H9 (cell line): ENCODE results near the gene OR9G1. TPM values are rescaled to one million over a fixed set of nuclear protein-coding genes. Genes with fewer than 3 reads are reported as not detected.

Experiments
- DNase-seq: peaks from one replicate; pipeline ENCODE4 v3.0.0-alpha.2; 2017
- H2AFZ ChIP-seq: one replicate; pipeline ENCODE4 v1.6.1; 2013; ENCODE audit warnings: mild to moderate bottlenecking, low read length, control low read depth, moderate library complexity
- H2AK5ac ChIP-seq: 2 replicates; pipeline ENCODE4 v1.6.1; 2013; ENCODE audit warnings: low read length, control low read depth, mixed read lengths; ENCODE audit not compliant: insufficient read length
- H2BK120ac ChIP-seq: one replicate; pipeline ENCODE4 v1.6.1; 2013; ENCODE audit warnings: low read depth, mild to moderate bottlenecking, low read length, control low read depth, inconsistent platforms; ENCODE audit not compliant: poor library complexity, severe bottlenecking
- H2BK12ac ChIP-seq: 2 replicates; pipeline ENCODE4 v1.6.1; 2013; ENCODE audit warnings: low read length, control low read depth, mixed read lengths, low read depth; ENCODE audit not compliant: insufficient read length
- H2BK15ac ChIP-seq: 2 replicates; pipeline ENCODE4 v1.6.1; 2013; ENCODE audit warnings: low read depth, low read length, control low read depth
- H2BK20ac ChIP-seq: one replicate; pipeline ENCODE4 v1.6.1; 2013; ENCODE audit warnings: low read depth, mild to moderate bottlenecking, low read length, control low read depth, inconsistent platforms; ENCODE audit not compliant: poor library complexity, severe bottlenecking
- H2BK5ac ChIP-seq: 2 replicates; pipeline ENCODE4 v1.6.1; 2013; ENCODE audit warnings: low read length, control low read depth, mixed read lengths; ENCODE audit not compliant: insufficient read length
- H3K14ac ChIP-seq: 2 replicates; pipeline ENCODE4 v1.6.1; 2013; ENCODE audit warnings: low read length, control low read depth; ENCODE audit not compliant: insufficient read depth
- H3K18ac ChIP-seq: 2 replicates; pipeline ENCODE4 v1.6.1; 2013; ENCODE audit warnings: low read depth, mild to moderate bottlenecking, mixed read lengths, low read length, control low read depth; ENCODE audit not compliant: insufficient read length
- H3K23ac ChIP-seq: 2 replicates; pipeline ENCODE4 v1.6.1; 2013; ENCODE audit warnings: low read length, control low read depth, mixed read lengths, low read depth; ENCODE audit not compliant: insufficient read length
- H3K23me2 ChIP-seq: 2 replicates; pipeline ENCODE4 v1.6.1; 2013; ENCODE audit warnings: low read depth, mild to moderate bottlenecking, mixed read lengths, low read length, control low read depth; ENCODE audit not compliant: insufficient read length, poor library complexity, severe bottlenecking
- H3K27ac ChIP-seq: 2 replicates; pipeline ENCODE4 v1.5.1; 2013; ENCODE audit warnings: low read length, control low read depth, mixed read lengths, low read depth; ENCODE audit not compliant: insufficient read length
- H3K27me3 ChIP-seq: 2 replicates; pipeline ENCODE4 v1.6.1; 2013; ENCODE audit warnings: low read length, control low read depth, inconsistent platforms; ENCODE audit not compliant: insufficient read depth
- H3K4ac ChIP-seq: 2 replicates; pipeline ENCODE4 v1.6.1; 2013; ENCODE audit warnings: low read depth, mild to moderate bottlenecking, control low read depth, inconsistent platforms, low read length, moderate library complexity
- H3K4me1 ChIP-seq: 2 replicates; pipeline ENCODE4 v1.6.1; 2013; ENCODE audit warnings: low read length, control low read depth, inconsistent platforms; ENCODE audit not compliant: insufficient read depth
- H3K4me2 ChIP-seq: 2 replicates; pipeline ENCODE4 v1.6.1; 2013; ENCODE audit warnings: low read length, control low read depth, mixed read lengths; ENCODE audit not compliant: insufficient read length, insufficient read depth
- H3K56ac ChIP-seq: 2 replicates; pipeline ENCODE4 v1.6.1; 2013; ENCODE audit warnings: low read depth, mild to moderate bottlenecking, mixed read lengths, low read length, control low read depth; ENCODE audit not compliant: insufficient read length
- H3K79me1 ChIP-seq: 2 replicates; pipeline ENCODE4 v1.6.1; 2013; ENCODE audit warnings: low read depth, mild to moderate bottlenecking, moderate library complexity, low read length, control low read depth, inconsistent platforms; ENCODE audit not compliant: insufficient read depth, poor library complexity, severe bottlenecking
- H3K79me2 ChIP-seq: 2 replicates; pipeline ENCODE4 v1.6.1; 2013; ENCODE audit warnings: low read length, control low read depth, inconsistent platforms; ENCODE audit not compliant: insufficient read depth
- H3K9ac ChIP-seq: 2 replicates; pipeline ENCODE4 v1.6.1; 2013; ENCODE audit warnings: low read length, control low read depth, mixed read lengths; ENCODE audit not compliant: insufficient read length; ENCODE audit errors: extremely low read depth
- H3K9me3 ChIP-seq: one replicate; pipeline ENCODE4 v1.6.1; 2013; ENCODE audit warnings: low read depth, low read length, inconsistent platforms; ENCODE audit not compliant: control insufficient read depth
- H3T11ph ChIP-seq: one replicate; pipeline ENCODE4 v1.6.1; 2013; ENCODE audit warnings: mild to moderate bottlenecking, low read length, control low read depth, inconsistent platforms
- H4K20me1 ChIP-seq: one replicate; pipeline ENCODE4 v1.6.1; 2013; ENCODE audit not compliant: control insufficient read depth, insufficient read length, insufficient read depth
- H4K5ac ChIP-seq: 2 replicates; pipeline ENCODE4 v1.6.1; 2013; ENCODE audit warnings: low read depth, mild to moderate bottlenecking, mixed read lengths, low read length, control low read depth; ENCODE audit not compliant: insufficient read length
- H4K8ac ChIP-seq: replicated peaks from 2 replicates; pipeline ENCODE4 v1.6.1; 2013; ENCODE audit warnings: low read length, control low read depth, mixed read lengths, low read depth; ENCODE audit not compliant: insufficient read length
- H4K91ac ChIP-seq: 2 replicates; pipeline ENCODE4 v1.6.1; 2013; ENCODE audit warnings: low read depth, mild to moderate bottlenecking, moderate library complexity, mixed read lengths, low read length, control low read depth; ENCODE audit not compliant: insufficient read length
- H3K27ac Mint-ChIP-seq, 3 experiments: 2 replicates in 2 of 3; 3 replicates in 1 of 3; pipeline ENCODE4 v1.8.0; 2020 to 2021; ENCODE audit warnings: mixed read lengths in 3 of 3, mild to moderate bottlenecking in 1 of 3, moderate library complexity in 1 of 3
- H3K27me3 Mint-ChIP-seq: 2 replicates; pipeline ENCODE4 v1.8.0; 2021; ENCODE audit warnings: low read depth, mild to moderate bottlenecking, moderate library complexity, mixed read lengths
- H3K36me3 Mint-ChIP-seq, 3 experiments: 2 replicates in 2 of 3; 3 replicates in 1 of 3; pipeline ENCODE4 v1.8.0; 2020 to 2021; ENCODE audit warnings: low read depth in 3 of 3, mixed read lengths in 3 of 3; ENCODE audit not compliant: insufficient read depth in 1 of 3
- H3K4me1 Mint-ChIP-seq, 2 experiments: 2 replicates each; pipeline ENCODE4 v1.8.0; 2020; ENCODE audit warnings: mixed read lengths in 2 of 2
- H3K4me3 Mint-ChIP-seq, 2 experiments: 2 replicates in 1 of 2; 3 replicates in 1 of 2; pipeline ENCODE4 v1.8.0; 2020 to 2021; ENCODE audit warnings: mild to moderate bottlenecking in 2 of 2, mixed read lengths in 2 of 2, moderate library complexity in 1 of 2
- H3K9me3 Mint-ChIP-seq, 2 experiments: 2 replicates in 1 of 2; 3 replicates in 1 of 2; pipeline ENCODE4 v1.8.0; 2020; ENCODE audit warnings: mild to moderate bottlenecking in 2 of 2, mixed read lengths in 2 of 2, moderate library complexity in 1 of 2
- CTCF ChIP-seq: fragments of 200-600 bp; sonication (generic); conservative IDR thresholded peaks from 3 replicates; pipeline ENCODE4 v1.8.0; 2021; ENCODE audit warnings: antibody characterized with exemption, mild to moderate bottlenecking
- WGBS: extraction: QIAGEN DNeasy Blood & Tissue Kit; methylation state at CpG from one replicate; pipeline ENCODE4 v1.1.7; 2013; ENCODE audit warnings: missing lambda C conversion rate, low lambda C conversion rate, mixed read lengths; ENCODE audit not compliant: insufficient read length; ENCODE audit errors: extremely low coverage; 5-methylcytosine and 5-hydroxymethylcytosine counted together
- microRNA-seq: library from miRNA; unstranded; fragments of <30 nt; microRNA quantifications from one replicate; pipeline ENCODE4, GENCODE V29; 2020; ENCODE audit warnings: borderline microRNAs expressed
- total RNA-seq: library from RNA; stranded (reverse); gene quantifications from 2 replicates; pipeline ENCODE4 v1.2.1, GENCODE V29; 2021

Gene OR9G1
- total RNA-seq, 1 experiment from 2014 or later: not detected

GRCh38 chr11:56751480-56751879, 52.6 kb downstream of the OR9G1 start:
- Histone ChIP-seq H2BK12ac (no peak overlapping the region), H3K27ac (no peak overlapping the region), H3K79me2 (no peaks in the 10 kb centered on the region), H3K4me2 (no peak overlapping the region), H3K14ac (no peak overlapping the region), H4K20me1 (no peaks in the 10 kb centered on the region), H3K9me3 (no peaks in the 10 kb centered on the region), H2BK5ac (no peak overlapping the region), H3K23me2 (no peaks in the 10 kb centered on the region), H2BK120ac (no peak overlapping the region), H2BK20ac (no peak overlapping the region), H2BK15ac (no peak overlapping the region), H3K56ac (no peak overlapping the region), H3K9ac (no peak overlapping the region), H3K79me1 (no peaks in the 10 kb centered on the region), H3K4me1 (no peaks in the 10 kb centered on the region), H3K18ac (no peak overlapping the region), H3K27me3 (no peaks in the 10 kb centered on the region), H2AFZ (no peak overlapping the region), H3T11ph (no peak overlapping the region), H3K23ac (no peak overlapping the region), H3K4ac (no peak overlapping the region), H4K5ac (no peak overlapping the region), H4K8ac (no peak overlapping the region), H4K91ac (no peak overlapping the region), H2AK5ac (no peak overlapping the region)
- TF ChIP-seq CTCF: no peak
- Mint-ChIP-seq H3K9me3 (peaks cover 4 to 7% of the 10 kb centered on the region in 2 experiments), H3K4me1 (peaks cover 23 to 27% of the 10 kb centered on the region in 2 experiments), H3K27ac (no peak overlapping the region), H3K4me3 (no peak overlapping the region), H3K36me3 (peaks cover 0 to 17% (median 3%) of the 10 kb centered on the region in 3 experiments; a peak in 5 of 7 replicates), H3K27me3 (no peaks in the 10 kb centered on the region; the same call in 1 of the 2 replicates)
- no peak for DNase-seq
- WGBS: no CpG with 5 or more reads among the region's 5 CpGs

Small RNA genes within 50 kb of the gene (microRNA-seq; reads per million reads assigned to microRNA genes)
- not detected for gene MIR6128

Other genes with a start within 250 kb of the OR9G1 start
- gene OR5M3, start 225.7 kb upstream of the OR9G1 start, total RNA-seq: not detected in 2 replicates
- not detected in 2 replicates for gene OR5M8, start 207.7 kb upstream of the OR9G1 start, total RNA-seq
- not detected in 2 replicates for gene OR5M11, start 155.8 kb upstream of the OR9G1 start, total RNA-seq
- not detected in 2 replicates for gene OR5M10, start 121.4 kb upstream of the OR9G1 start, total RNA-seq
- gene OR5M1, start 84.2 kb upstream of the OR9G1 start, total RNA-seq: not detected in 2 replicates
- gene OR5AP2, start 56.7 kb upstream of the OR9G1 start, total RNA-seq: not detected in 2 replicates
- gene OR5AR1, start 35.4 kb upstream of the OR9G1 start, total RNA-seq: not detected in 2 replicates
- gene OR9G4, start 49.6 kb downstream of the OR9G1 start, total RNA-seq: not detected in 2 replicates